H9 (cell line): ENCODE results near the gene ABCB7. TPM values are rescaled to one million over a fixed set of nuclear protein-coding genes. Genes with fewer than 3 reads are reported as not detected.

ENCODE experiments used
- DNase-seq: peaks from one replicate; pipeline ENCODE4 v3.0.0-alpha.2; 2017
- H2AFZ ChIP-seq: one replicate; pipeline ENCODE4 v1.6.1; 2013; ENCODE audit warnings: mild to moderate bottlenecking, low read length, control low read depth, moderate library complexity
- H2AK5ac ChIP-seq: 2 replicates; pipeline ENCODE4 v1.6.1; 2013; ENCODE audit warnings: low read length, control low read depth, mixed read lengths; ENCODE audit not compliant: insufficient read length
- H2BK120ac ChIP-seq: one replicate; pipeline ENCODE4 v1.6.1; 2013; ENCODE audit warnings: low read depth, mild to moderate bottlenecking, low read length, control low read depth, inconsistent platforms; ENCODE audit not compliant: poor library complexity, severe bottlenecking
- H2BK12ac ChIP-seq: 2 replicates; pipeline ENCODE4 v1.6.1; 2013; ENCODE audit warnings: low read length, control low read depth, mixed read lengths, low read depth; ENCODE audit not compliant: insufficient read length
- H2BK15ac ChIP-seq: 2 replicates; pipeline ENCODE4 v1.6.1; 2013; ENCODE audit warnings: low read depth, low read length, control low read depth
- H2BK20ac ChIP-seq: one replicate; pipeline ENCODE4 v1.6.1; 2013; ENCODE audit warnings: low read depth, mild to moderate bottlenecking, low read length, control low read depth, inconsistent platforms; ENCODE audit not compliant: poor library complexity, severe bottlenecking
- H2BK5ac ChIP-seq: 2 replicates; pipeline ENCODE4 v1.6.1; 2013; ENCODE audit warnings: low read length, control low read depth, mixed read lengths; ENCODE audit not compliant: insufficient read length
- H3K14ac ChIP-seq: 2 replicates; pipeline ENCODE4 v1.6.1; 2013; ENCODE audit warnings: low read length, control low read depth; ENCODE audit not compliant: insufficient read depth
- H3K18ac ChIP-seq: 2 replicates; pipeline ENCODE4 v1.6.1; 2013; ENCODE audit warnings: low read depth, mild to moderate bottlenecking, mixed read lengths, low read length, control low read depth; ENCODE audit not compliant: insufficient read length
- H3K23ac ChIP-seq: 2 replicates; pipeline ENCODE4 v1.6.1; 2013; ENCODE audit warnings: low read length, control low read depth, mixed read lengths, low read depth; ENCODE audit not compliant: insufficient read length
- H3K23me2 ChIP-seq: 2 replicates; pipeline ENCODE4 v1.6.1; 2013; ENCODE audit warnings: low read depth, mild to moderate bottlenecking, mixed read lengths, low read length, control low read depth; ENCODE audit not compliant: insufficient read length, poor library complexity, severe bottlenecking
- H3K27ac ChIP-seq: 2 replicates; pipeline ENCODE4 v1.5.1; 2013; ENCODE audit warnings: low read length, control low read depth, mixed read lengths, low read depth; ENCODE audit not compliant: insufficient read length
- H3K27me3 ChIP-seq: 2 replicates; pipeline ENCODE4 v1.6.1; 2013; ENCODE audit warnings: low read length, control low read depth, inconsistent platforms; ENCODE audit not compliant: insufficient read depth
- H3K4ac ChIP-seq: 2 replicates; pipeline ENCODE4 v1.6.1; 2013; ENCODE audit warnings: low read depth, mild to moderate bottlenecking, control low read depth, inconsistent platforms, low read length, moderate library complexity
- H3K4me1 ChIP-seq: 2 replicates; pipeline ENCODE4 v1.6.1; 2013; ENCODE audit warnings: low read length, control low read depth, inconsistent platforms; ENCODE audit not compliant: insufficient read depth
- H3K4me2 ChIP-seq: 2 replicates; pipeline ENCODE4 v1.6.1; 2013; ENCODE audit warnings: low read length, control low read depth, mixed read lengths; ENCODE audit not compliant: insufficient read length, insufficient read depth
- H3K56ac ChIP-seq: 2 replicates; pipeline ENCODE4 v1.6.1; 2013; ENCODE audit warnings: low read depth, mild to moderate bottlenecking, mixed read lengths, low read length, control low read depth; ENCODE audit not compliant: insufficient read length
- H3K79me1 ChIP-seq: 2 replicates; pipeline ENCODE4 v1.6.1; 2013; ENCODE audit warnings: low read depth, mild to moderate bottlenecking, moderate library complexity, low read length, control low read depth, inconsistent platforms; ENCODE audit not compliant: insufficient read depth, poor library complexity, severe bottlenecking
- H3K79me2 ChIP-seq: 2 replicates; pipeline ENCODE4 v1.6.1; 2013; ENCODE audit warnings: low read length, control low read depth, inconsistent platforms; ENCODE audit not compliant: insufficient read depth
- H3K9ac ChIP-seq: 2 replicates; pipeline ENCODE4 v1.6.1; 2013; ENCODE audit warnings: low read length, control low read depth, mixed read lengths; ENCODE audit not compliant: insufficient read length; ENCODE audit errors: extremely low read depth
- H3K9me3 ChIP-seq: one replicate; pipeline ENCODE4 v1.6.1; 2013; ENCODE audit warnings: low read depth, low read length, inconsistent platforms; ENCODE audit not compliant: control insufficient read depth
- H3T11ph ChIP-seq: one replicate; pipeline ENCODE4 v1.6.1; 2013; ENCODE audit warnings: mild to moderate bottlenecking, low read length, control low read depth, inconsistent platforms
- H4K20me1 ChIP-seq: one replicate; pipeline ENCODE4 v1.6.1; 2013; ENCODE audit not compliant: control insufficient read depth, insufficient read length, insufficient read depth
- H4K5ac ChIP-seq: 2 replicates; pipeline ENCODE4 v1.6.1; 2013; ENCODE audit warnings: low read depth, mild to moderate bottlenecking, mixed read lengths, low read length, control low read depth; ENCODE audit not compliant: insufficient read length
- H4K8ac ChIP-seq: replicated peaks from 2 replicates; pipeline ENCODE4 v1.6.1; 2013; ENCODE audit warnings: low read length, control low read depth, mixed read lengths, low read depth; ENCODE audit not compliant: insufficient read length
- H4K91ac ChIP-seq: 2 replicates; pipeline ENCODE4 v1.6.1; 2013; ENCODE audit warnings: low read depth, mild to moderate bottlenecking, moderate library complexity, mixed read lengths, low read length, control low read depth; ENCODE audit not compliant: insufficient read length
- H3K27ac Mint-ChIP-seq, 3 experiments: 2 replicates in 2 of 3; 3 replicates in 1 of 3; pipeline ENCODE4 v1.8.0; 2020 to 2021; ENCODE audit warnings: mixed read lengths in 3 of 3, mild to moderate bottlenecking in 1 of 3, moderate library complexity in 1 of 3
- H3K27me3 Mint-ChIP-seq: 2 replicates; pipeline ENCODE4 v1.8.0; 2021; ENCODE audit warnings: low read depth, mild to moderate bottlenecking, moderate library complexity, mixed read lengths
- H3K36me3 Mint-ChIP-seq, 3 experiments: 2 replicates in 2 of 3; 3 replicates in 1 of 3; pipeline ENCODE4 v1.8.0; 2020 to 2021; ENCODE audit warnings: low read depth in 3 of 3, mixed read lengths in 3 of 3; ENCODE audit not compliant: insufficient read depth in 1 of 3
- H3K4me1 Mint-ChIP-seq, 2 experiments: 2 replicates each; pipeline ENCODE4 v1.8.0; 2020; ENCODE audit warnings: mixed read lengths in 2 of 2
- H3K4me3 Mint-ChIP-seq, 2 experiments: 2 replicates in 1 of 2; 3 replicates in 1 of 2; pipeline ENCODE4 v1.8.0; 2020 to 2021; ENCODE audit warnings: mild to moderate bottlenecking in 2 of 2, mixed read lengths in 2 of 2, moderate library complexity in 1 of 2
- H3K9me3 Mint-ChIP-seq, 2 experiments: 2 replicates in 1 of 2; 3 replicates in 1 of 2; pipeline ENCODE4 v1.8.0; 2020; ENCODE audit warnings: mild to moderate bottlenecking in 2 of 2, mixed read lengths in 2 of 2, moderate library complexity in 1 of 2
- WGBS: extraction: QIAGEN DNeasy Blood & Tissue Kit; methylation state at CpG from one replicate; pipeline ENCODE4 v1.1.7; 2013; ENCODE audit warnings: missing lambda C conversion rate, low lambda C conversion rate, mixed read lengths; ENCODE audit not compliant: insufficient read length; ENCODE audit errors: extremely low coverage; 5-methylcytosine and 5-hydroxymethylcytosine counted together
- total RNA-seq: library from RNA; stranded (reverse); gene quantifications from 2 replicates; pipeline ENCODE4 v1.2.1, GENCODE V29; 2021
- TF ChIP-seq, protein P1 (sequence below): fragments of 200-600 bp; sonication (generic); conservative IDR thresholded peaks from 3 replicates; pipeline ENCODE4 v1.8.0; 2021; ENCODE audit warnings: antibody characterized with exemption, mild to moderate bottlenecking

Gene ABCB7
- total RNA-seq, 1 experiment from 2014 or later: 40.8 TPM

DNA sequence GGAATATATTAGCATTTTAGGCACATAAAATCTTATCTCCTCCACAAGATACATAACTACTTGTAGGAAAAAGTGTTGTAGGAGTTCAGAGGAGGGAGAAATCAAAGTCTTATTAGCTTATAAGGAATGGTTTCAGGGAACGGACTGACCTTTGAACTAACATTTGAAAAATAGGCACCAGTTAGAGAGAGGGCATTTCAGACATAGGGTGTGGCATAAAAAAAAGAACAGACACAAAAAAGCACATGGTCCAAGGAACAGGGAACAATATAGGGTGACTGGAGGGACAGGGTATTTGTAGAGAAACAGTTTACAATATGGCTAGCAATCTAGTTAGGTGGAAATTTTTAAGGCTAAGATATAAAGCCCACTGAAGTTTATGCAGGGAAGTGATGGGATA lies 6.4 kb downstream of the ABCB7 start:
- Mint-ChIP-seq H3K4me1 (peaks cover 4 to 6% of the 10 kb centered on the region in 2 experiments; a peak in 3 of 4 replicates), H3K27me3 (no peaks in the 10 kb centered on the region), H3K4me3 (no peak overlapping the region), H3K27ac (no peak overlapping the region), H3K36me3 (peaks cover 17 to 28% (median 19%) of the 10 kb centered on the region in 3 experiments; a peak in 6 of 7 replicates), H3K9me3 (peaks cover 58 to 71% of the 10 kb centered on the region in 2 experiments)
- no peaks in the 10 kb centered on the region for H3K23me2 ChIP-seq
- H3K27ac ChIP-seq: no peak overlapping the region
- H3K27me3 ChIP-seq: no peaks in the 10 kb centered on the region
- H3K18ac ChIP-seq: no peak overlapping the region
- H3K23ac ChIP-seq: no peak overlapping the region
- H3K9me3 ChIP-seq: peaks cover 5% of the 10 kb centered on the region
- no peak overlapping the region for H2AK5ac ChIP-seq
- no peak overlapping the region for H2BK20ac ChIP-seq
- no peak overlapping the region for H3K9ac ChIP-seq
- H2BK15ac ChIP-seq: no peak overlapping the region
- WGBS: no CpG with 5 or more reads among the region's 1 CpG
- H3K4me1 ChIP-seq: no peaks in the 10 kb centered on the region
- H3K14ac ChIP-seq: no peak overlapping the region
- H3K4ac ChIP-seq: no peak overlapping the region
- no peaks in the 10 kb centered on the region for H3K79me1 ChIP-seq
- no peak overlapping the region for H2BK5ac ChIP-seq
- H4K91ac ChIP-seq: no peak overlapping the region
- H3T11ph ChIP-seq: no peak overlapping the region
- no peak overlapping the region for H2AFZ ChIP-seq
- DNase-seq: no peak
- no peaks in the 10 kb centered on the region; the same call in 1 of the 2 replicates for H3K79me2 ChIP-seq
- H3K4me2 ChIP-seq: no peak overlapping the region
- no peak overlapping the region for H3K56ac ChIP-seq
- H4K20me1 ChIP-seq: no peaks in the 10 kb centered on the region
- H4K5ac ChIP-seq: no peak overlapping the region
- no peak overlapping the region for H2BK12ac ChIP-seq
- H4K8ac ChIP-seq: no peak overlapping the region
- no peak overlapping the region for H2BK120ac ChIP-seq
- TF ChIP-seq, protein P1, sequence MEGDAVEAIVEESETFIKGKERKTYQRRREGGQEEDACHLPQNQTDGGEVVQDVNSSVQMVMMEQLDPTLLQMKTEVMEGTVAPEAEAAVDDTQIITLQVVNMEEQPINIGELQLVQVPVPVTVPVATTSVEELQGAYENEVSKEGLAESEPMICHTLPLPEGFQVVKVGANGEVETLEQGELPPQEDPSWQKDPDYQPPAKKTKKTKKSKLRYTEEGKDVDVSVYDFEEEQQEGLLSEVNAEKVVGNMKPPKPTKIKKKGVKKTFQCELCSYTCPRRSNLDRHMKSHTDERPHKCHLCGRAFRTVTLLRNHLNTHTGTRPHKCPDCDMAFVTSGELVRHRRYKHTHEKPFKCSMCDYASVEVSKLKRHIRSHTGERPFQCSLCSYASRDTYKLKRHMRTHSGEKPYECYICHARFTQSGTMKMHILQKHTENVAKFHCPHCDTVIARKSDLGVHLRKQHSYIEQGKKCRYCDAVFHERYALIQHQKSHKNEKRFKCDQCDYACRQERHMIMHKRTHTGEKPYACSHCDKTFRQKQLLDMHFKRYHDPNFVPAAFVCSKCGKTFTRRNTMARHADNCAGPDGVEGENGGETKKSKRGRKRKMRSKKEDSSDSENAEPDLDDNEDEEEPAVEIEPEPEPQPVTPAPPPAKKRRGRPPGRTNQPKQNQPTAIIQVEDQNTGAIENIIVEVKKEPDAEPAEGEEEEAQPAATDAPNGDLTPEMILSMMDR: no peak
